NCI-H345 treated with DMSO at 0.1 percent for 48 hours (cell line): ENCODE measurements around the gene NSA2.
A peak's percentile ranks its signal among the peaks of the same experiment; 100 is the strongest.
"Not testable (repeated sequence)": the region's sequence is repeated elsewhere in the genome, so short reads cannot be mapped to it uniquely, and the experiment has no call there.

Source experiments
- DNase-seq: peaks from one replicate; lab custom pipeline; 2025; ENCODE audit not compliant: unreplicated experiment; lab: John Stamatoyannopoulos, UW

NSA2 gene

DNA sequence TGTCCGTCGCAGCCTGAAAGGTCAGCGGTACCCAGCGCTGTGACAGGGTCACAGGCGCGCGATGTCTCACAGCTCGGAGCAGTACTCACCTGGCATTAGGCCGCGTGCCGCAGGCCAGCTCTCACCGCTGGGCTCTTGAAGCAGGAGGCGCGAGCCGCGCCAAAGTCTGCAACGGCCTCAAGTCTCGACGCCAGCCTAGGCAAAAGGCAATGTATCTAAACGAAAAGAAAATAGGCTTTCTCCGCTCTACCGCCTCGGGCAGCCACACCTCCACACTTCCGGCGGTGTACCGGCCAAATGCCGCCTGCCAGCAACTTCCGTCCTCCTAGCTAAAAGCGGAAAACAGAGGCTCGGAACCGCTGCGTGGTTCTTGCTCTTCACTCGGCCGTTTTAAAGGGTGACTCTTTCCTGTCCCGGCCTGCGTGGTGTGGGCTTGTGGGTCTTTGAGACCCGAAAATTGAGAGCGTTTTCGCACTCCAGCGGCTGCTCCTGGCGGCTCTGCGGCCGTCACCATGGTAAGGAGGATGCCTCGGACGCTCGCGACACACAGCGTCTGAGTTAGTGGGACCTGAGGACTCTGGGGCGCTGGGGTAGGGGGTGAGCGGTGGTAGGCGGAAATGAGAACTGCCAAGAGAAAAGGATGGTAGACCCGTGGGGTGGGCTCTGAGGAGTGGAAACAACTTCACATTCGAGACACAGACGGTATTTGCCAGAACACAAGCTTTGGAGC, at the start of gene NSA2, which contains the start of gene GFM2:
Gene NSA2 (plus strand): TSS at position 401 of the 730 bp plus-strand sequence. CDS start 112 bp downstream, at position 513.
Gene GFM2 (minus strand): TSS at position 269 of the 730 bp plus-strand sequence. CDS start 3,375 bp downstream, outside the sequence.
- DNase-seq: peak; percentile 57

DNA sequence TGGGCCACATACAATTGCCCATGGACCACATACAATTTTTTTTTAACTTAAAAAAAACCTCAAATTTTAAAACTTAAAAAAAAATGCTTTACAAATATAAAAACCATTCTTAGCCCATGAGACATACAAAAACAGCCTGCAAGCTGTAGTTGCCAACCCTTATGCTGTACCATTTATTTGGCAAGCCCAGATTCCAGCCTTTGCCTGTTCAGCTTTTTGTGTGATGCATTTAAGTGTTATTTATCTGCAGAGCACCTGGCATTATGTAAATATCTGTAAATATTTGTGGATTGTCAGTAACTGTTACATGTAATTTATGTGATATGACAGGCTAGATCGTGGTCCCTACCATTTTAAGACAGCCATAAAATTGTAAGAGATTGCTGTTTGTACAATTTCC, 49.5 kb upstream of the NSA2 start:
- no peak for DNase-seq

DNA sequence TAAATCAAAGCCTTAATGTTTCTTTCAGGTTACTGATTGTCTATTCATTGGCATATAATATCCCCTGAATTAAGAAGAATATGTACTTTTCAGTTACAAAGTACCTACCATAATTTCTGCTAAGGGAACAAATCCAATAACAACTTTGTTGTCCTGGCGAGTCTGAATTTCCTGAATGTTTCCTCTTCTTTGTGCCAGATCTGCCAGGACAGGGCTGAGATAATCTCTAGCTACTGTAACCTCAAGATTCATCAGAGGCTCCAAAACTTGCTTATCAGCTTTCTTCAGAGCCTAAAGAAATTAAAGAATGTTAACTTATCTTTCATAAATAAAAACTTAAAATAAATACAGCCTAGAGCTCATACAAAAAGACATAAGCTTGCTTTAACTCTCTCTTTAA, 44.8 kb upstream of the NSA2 start:
- DNase-seq: no peak

DNA sequence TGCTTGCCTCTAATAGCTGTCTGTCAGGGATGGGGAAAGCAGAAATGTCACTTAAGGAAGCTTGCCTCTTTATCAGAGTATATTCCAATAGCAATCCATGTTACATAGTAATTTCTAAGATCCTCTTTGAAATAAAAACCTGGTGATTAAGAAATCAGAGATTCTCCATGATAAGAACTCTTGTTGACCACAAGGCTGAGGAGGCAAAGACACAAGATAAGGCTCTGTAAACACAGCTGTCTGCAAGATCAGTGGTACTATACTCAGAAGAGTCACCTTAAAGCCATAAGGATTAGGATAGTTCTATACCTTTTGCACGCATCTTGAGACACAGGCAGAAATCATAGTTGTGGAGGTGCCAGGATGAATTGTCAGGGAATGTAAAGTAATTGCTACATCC, 41.7 kb upstream of the NSA2 start:
- no peak for DNase-seq

DNA sequence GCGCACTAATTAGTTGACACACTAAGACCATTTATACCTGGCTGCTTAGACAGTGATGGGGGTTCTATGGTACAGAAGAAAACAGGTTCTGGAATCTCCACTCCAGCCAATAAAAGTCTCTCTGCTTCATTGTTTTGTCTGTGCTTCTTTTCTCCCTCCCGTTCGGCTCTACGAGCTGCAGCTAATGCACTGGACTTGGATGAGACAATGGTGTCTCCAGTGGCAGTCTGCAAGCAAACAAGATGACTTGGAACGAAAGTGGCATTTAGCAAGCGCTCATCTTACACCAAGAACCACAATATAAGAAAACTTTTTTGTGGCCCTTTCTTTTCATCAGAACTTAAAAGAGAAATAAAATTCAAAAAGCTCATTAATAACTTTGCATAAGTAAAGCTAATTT, 30.3 kb upstream of the NSA2 start:
- DNase-seq: no peak

DNA sequence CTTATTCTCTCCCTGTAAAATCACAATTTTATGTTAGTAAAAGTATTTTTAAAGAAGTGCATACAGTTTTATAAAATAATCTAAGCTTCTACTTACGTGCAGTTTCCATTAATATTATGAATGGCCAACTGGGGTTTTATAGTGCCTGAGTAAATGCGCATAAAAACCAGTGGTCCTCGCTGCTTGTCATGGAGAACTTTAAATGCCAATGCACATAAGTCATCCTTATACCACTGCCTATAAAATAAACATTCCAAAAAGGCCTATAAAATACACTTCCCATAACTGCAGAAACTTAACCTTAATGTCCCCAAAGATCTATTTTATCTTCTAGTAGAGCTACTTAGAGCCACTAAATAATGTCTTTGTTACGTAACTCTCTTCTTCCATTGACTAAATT, 28.6 kb upstream of the NSA2 start:
- no peak for DNase-seq

DNA sequence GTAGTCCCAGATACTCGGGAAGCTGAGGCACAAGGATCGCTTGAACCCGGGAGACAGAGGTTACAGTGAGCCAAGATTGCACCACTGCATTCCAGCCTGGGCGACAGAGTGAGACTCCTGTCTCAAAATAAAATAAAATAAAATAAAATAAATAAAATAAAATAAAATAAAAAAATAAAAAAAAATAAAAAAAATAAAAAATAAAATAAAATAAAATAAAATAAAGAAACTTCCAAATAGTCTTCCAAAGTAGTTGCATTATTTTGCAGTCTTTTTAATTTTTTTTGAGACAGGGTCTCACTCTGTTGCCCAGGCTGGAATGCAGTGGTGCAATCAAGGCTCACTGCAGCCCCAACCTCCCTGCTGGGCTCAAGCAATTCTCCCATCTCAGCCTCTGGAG, 18.3 kb upstream of the NSA2 start:
- DNase-seq: not testable (repeated sequence)

DNA sequence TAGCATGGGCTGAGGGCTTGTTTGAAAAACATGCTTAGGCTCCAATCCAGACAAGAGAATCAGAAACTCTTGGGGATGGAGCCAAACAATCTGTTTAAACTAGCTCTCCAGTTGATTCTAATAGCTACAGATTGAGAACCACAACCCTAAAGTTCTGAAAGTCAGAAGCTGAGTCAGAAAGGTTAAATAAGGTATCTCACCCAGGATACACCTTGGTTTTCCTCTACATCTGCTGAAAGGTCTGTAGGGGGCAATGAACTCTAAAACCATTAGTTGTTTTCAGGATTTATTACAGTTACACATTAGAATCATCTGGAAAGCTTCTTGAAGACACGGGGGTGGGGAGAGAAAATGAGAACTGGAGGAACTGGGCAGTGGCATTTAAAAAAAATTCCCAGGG, 5.8 kb upstream of the NSA2 start:
- no peak for DNase-seq

DNA sequence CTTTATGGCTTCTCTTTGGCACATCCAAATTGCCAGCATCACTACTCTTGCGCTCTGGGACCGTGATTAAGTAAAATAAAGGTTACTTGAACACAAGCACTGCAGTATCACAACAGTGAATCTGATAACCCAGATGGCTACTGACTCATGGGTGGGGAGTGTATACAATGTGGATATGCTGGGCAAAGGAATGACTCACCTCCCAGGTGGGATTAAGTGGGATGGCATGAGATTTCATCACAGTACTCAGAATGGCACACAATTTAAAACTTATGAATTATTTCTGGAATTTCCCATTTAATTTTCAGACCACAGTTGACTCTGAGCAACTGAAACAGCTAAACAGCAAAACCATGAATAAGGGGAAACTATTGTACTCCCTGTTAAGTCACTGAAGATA, 4.5 kb upstream of the NSA2 start:
- DNase-seq: no peak

DNA sequence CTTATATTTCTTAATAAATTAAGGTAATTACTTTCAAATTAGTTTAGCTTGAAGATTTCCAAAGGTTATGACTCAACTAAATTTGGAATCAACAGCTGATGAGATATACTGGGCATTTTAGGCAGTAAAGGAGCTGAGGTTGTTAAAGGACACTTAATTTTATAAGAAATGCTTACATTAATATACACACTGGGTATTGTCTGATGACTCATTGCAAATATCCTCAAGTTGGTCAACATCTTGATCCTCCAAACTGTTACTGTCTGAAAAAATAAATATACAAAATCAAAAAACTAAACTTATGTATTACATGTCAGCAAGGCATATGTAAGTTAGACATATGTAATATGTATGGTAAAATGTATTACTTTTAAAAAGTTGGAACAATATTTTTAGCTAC, 3.5 kb upstream of the NSA2 start:
- DNase-seq: no peak

DNA sequence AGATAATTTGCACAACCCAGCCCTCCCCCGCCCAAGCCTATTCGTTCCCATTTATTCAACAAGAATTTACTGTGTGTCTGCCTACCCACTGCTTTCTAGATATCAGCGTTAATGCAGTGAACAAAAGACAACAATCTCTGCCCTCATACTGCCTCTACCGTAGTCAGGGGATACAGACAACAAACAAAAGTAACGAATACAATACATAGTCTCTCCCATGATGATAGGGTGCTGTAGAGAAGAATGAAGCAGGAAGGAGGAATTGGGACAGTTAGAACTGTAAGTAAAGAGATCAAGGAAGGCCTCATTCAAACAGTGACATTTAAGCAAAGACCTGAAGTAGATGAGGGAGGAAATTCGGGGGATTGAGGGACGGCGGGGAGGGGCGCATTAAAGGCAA, 1.8 kb upstream of the NSA2 start:
- no peak for DNase-seq

DNA sequence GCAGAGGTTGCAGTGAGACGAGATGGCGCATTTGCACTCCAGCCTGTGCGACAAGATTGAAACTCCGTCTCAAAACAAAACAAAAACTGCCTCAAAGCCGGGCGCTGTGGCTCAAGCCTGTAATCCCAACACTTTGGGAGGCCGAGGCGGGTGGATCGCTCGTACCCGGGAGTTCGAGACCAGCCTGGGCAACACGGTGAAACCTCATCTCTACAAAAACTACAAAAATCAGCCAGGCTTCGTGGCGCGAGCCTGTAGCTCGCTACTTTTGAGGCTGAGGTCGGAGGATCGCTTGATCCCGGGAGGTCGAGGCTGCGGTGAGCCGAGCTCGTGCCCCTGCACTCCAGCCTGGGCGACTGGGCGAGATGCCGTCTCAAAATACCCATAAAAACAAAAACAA, 1.1 kb upstream of the NSA2 start:
- no peak for DNase-seq

DNA sequence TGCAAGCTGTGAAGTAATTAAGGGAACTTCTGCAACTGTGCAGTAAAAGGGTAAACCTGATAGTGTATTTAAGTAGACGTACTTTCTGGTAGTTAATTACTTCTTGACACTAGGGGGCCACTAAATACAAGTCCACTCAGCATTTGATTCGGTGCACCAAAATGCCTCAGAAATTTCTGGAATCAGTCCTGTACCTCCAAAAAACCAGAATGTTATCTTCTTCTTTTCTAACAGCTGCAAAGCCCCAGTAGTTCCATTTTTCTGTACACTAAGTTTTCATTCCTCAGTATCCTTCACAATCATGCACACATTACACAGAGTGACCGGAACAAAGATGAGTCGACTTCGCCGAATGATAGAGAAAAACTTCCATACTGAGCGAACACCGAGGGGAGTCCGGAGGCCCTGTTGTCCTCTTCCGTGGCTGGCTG, 616 bp upstream of the NSA2 start:
- DNase-seq: no peak

DNA sequence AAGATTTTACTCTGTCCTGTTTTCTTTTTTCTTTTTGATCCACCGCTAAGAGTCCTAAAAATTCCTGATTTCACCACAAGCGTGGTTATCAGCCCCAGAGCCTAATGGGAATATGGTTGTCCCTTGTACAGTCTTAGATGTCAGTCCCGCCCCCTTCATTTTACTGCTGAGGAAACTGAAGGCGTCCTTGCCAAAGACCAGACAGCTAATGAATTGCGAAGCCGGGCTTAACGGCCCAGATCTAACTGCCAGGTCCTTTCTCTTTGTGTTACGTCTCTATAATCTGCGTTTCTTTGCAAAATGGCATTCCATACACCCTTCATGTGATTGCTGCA, 497 bp downstream of the NSA2 start:
- no peak for DNase-seq

DNA sequence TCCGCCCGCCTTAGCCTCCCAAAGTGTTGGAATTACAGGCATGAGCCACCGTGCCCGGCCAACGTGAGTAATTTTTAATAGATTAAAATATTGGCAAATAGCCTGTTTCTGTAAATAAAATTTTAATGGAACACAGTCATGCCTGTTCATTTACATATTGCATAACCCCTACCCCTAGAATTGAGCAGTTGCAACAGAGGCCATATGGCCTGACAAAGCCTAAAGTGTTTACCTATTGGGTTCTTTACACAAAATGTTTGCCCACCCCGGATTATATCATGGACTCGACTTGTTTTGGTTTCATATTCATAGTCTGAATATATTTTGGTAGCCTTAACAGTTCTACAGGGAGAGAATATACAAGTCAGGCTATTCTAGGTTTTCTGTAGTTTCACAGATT, 5.3 kb downstream of the NSA2 start:
- DNase-seq: no peak

DNA sequence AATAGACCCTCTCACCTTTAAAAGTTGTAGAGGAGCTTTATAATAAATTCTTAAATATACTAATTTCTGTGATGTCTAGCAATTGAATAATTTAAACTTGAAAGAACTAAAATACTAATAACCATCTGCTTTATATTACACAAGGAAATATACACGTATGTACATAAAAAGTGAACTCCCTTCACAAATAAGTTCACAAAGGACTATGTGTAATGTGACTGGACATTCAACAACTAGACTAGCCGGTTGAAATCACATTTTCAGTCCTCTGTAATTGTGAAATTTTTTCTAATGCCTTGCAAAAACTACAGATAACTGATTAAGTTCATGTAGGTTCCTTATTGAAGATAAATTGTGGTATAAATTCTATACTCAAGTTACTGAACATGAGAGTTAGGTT, 11.6 kb downstream of the NSA2 start:
- DNase-seq: no peak

DNA sequence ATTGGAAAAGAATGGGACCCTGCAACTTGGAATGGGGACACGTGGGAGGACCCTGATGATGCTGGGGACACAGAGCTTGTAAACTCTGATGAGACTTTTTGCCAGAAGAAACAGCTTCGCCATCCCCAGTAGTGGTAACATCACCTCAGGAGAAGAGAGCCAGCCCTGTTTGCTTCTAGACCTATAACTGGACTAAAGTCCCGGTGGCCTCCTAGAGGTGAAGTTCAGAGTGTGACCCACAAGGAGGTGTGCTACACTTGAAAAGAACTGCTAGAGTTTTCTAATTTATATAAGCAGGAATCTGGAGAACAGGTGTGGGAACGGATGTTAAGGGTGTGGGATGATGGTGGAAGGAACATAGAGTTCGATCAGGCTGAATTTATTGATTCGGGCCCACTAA, 19.8 kb downstream of the NSA2 start:
- no peak for DNase-seq

DNA sequence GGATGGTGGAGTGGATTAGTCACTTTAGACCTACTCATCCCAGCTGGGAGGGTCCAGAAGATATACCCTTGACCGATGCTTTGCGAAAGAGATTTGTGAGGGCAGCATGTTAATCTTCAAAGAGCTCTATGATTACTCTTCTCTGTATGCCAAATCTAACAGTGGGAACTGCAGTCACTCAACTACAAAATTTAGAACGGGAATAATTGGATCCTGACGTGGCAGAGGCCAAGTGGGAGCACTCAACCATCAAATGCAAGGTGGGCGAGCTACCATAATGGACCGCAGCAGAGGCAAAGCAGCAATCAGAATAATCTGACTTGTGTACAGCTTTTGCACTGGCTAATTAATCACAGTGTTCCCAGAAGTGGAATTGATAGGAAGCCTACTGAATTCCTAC, 20.4 kb downstream of the NSA2 start:
- DNase-seq: no peak

DNA sequence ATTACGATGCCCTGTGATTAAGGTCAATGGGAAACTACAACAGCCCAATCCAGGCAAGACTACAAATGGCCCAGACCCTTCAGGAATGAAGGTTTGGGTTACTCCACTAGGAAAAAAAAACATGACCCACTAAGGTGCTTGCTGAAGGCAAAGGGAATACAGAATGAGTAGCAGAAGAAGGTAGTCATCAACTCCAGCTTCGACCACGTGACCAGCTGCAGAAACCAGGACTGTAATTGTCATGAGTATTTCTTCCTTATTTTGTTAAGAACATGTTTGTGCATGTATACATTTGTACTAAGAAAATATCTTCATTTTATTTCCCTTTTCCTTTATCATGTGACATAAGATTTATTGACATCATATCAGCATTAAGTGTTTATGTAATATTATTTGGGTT, 24.6 kb downstream of the NSA2 start:
- not testable (repeated sequence) for DNase-seq

DNA sequence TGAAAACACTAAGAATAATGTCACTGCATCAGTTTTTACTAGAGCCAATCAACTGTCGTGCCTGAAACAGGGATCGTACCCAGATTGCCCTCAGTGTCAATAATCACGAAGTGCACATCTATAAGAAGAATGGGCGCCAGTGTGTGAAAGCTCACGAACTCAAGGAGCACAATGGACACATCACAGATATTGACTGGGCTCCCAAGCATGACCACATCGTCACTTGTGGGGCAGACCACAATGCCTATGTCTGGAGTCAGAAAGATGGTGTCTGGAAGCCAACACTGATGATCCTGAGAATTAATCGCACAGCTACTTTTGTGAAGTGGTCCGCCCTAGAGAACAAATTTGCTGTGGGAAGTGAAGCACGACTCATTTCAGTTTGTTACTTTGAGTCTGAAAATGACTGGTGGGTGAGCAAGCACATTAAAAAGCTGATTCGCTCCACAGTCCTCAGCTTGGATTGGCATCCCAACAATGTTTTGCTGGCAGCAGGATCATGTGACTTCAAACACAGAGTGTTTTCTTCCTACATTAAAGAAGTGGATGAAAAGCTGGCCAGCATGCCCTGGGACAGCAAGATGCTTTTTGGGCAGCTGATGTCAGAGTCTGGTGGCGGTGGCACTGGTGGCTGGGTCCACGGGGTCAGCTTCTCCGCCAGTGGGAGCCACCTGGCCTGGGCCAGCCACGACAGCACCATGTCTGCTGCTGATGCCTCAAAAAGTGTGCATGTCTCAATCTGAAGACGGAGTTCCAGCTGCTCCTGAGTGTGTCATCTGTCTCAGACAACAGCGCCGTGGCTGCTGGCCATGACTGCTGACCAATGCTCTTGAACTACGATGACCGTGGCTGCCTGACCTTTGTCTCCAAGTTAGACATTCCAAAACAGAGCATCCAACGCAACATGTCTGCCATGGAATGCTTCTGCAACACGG, 32.2 kb downstream of the NSA2 start:
- DNase-seq: no peak

DNA sequence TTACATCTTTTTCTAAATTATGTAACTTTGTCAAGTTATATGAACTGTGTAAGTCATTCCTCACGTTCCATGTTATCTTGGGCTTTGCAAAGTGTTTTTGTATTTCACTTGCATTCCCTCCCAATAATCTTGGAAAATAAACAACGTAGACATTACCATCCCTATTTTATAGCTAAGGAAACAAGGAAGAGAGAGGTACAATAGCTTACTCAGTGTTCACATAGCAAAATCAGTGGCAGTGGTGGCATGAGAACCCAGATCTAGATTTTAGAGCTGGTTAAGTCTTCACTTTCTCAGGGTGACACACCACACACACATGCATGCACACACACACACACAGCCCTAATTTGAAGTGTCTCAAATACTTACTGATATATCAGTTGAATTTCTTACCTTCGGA, 34.1 kb downstream of the NSA2 start:
- no peak for DNase-seq

DNA sequence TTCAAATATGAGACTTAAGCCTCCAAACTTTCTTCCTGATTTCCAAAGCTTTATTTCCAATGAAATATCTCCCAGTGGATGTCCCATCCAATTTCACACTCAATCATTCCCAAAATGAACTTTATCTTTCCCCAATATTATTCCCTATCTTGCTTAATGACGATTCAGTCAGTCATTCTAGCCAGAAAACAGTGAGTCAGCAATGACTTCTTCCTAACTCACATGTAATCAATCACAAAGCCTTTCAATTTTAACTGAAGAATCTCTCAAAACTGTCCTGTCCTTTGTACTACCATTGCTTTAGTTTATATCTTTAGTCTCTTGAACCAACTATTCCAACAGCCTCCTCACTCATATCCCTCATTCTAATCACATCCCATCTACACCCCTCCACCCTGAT, 34.9 kb downstream of the NSA2 start:
- DNase-seq: no peak
